Measurements from ENCODE around the gene PHACTR3. TPM values are rescaled to one million over a fixed set of nuclear protein-coding genes. Genes with fewer than 3 reads are reported as not detected.

Gene PHACTR3
- total RNA-seq, 1 experiment from 2014 or later = not detected

DNA sequence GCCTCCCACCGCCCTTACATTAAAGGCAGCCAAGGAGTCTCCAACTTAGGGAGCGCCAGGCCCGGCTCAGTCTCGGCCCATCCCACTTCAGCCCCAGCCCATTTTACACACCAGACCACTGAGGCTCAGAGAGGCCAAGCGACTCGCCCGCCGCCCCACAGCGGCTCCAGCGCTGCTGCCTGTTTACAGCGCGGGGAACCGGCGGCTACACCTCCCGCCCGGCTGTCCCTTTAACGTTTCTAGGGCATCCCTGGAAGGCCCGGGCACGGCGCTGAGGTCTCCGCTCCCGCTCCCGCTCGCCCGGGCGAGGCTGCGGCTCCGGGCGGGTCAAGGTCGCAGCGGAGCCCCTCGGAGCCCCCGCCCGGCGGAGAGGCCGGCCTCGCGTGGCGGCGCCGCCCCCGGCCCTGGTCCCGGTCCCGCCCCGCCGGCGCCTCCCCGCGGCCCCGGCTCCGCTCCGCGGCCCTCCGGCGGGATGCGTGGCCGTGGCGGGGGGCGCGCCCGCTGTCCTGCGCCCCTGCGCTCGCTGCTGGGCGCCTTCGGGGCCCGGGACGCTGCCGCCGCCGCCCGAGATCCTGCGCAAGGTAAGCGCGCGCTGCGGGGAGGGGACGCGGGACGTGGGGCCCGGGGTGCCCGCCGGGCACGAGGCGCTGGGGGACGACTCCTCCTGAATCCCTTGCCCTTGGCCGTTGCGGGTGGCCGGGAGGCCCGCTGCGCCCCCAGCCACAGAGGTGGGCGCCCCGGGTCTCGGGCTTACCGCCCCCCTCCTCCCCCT, 27.1 kb upstream of the PHACTR3 start:
- Histone ChIP-seq H3K4me2 (ENCODE audit: low read depth, low read length, poor library complexity, severe bottlenecking) (no peak overlapping the region), H3K9me2 (replicated peaks; ENCODE audit: insufficient read depth, low read length) (no peaks in the 10 kb centered on the region), H3K4me1 (ENCODE audit: low read length) (no peaks in the 10 kb centered on the region), H3K27ac (ENCODE audit: low read length) (no peak overlapping the region), H3K79me2 (ENCODE audit: low read length) (no peaks in the 10 kb centered on the region), H3K27me3 (ENCODE audit: low read length) (no peaks in the 10 kb centered on the region), H3K9ac (ENCODE audit: low read length) (no peak overlapping the region), H2AFZ (ENCODE audit: low read length) (no peak overlapping the region), H3K36me3 (ENCODE audit: insufficient read depth, low read length) (no peaks in the 10 kb centered on the region), H3K9me3 (ENCODE audit: low read length) (no peaks in the 10 kb centered on the region), H4K20me1 (ENCODE audit: insufficient read depth, low read depth, low read length) (no peaks in the 10 kb centered on the region), H3K4me3 (ENCODE audit: low read length) (no peak overlapping the region)
- DNase-seq = no peak

DNA sequence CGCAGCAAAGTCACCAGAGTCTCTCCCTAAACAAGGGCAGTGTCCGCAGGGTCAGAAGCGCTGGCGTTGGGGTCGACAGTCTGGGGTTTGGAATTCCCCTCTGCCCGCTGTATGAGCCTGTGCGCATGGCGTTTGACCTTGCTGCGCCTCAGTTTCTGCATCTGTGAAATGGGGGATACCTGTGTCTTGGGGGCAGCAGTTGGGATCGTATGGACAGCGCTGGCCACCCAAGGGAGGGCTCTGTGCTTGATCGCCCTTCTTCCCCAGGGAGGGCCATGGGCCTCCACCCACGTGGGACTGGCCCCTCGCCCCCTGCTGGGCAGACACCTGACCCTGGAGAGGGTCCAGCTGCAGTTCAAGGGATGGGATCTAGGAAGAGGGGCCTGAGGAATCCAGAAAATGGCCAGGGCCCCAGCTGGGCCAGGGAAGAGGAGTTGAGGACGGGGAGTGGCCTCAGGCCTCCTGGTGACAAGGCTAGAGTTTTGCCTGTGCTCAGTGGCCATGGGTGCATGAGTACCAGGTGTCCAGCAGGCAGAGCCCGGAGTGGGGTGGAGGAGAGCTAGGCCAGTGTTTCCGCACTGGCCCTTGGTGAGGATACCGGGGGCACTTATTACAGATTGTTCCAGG, 26.4 kb upstream of the PHACTR3 start:
- H3K79me2 ChIP-seq (ENCODE audit: low read length) = no peaks in the 10 kb centered on the region

DNA sequence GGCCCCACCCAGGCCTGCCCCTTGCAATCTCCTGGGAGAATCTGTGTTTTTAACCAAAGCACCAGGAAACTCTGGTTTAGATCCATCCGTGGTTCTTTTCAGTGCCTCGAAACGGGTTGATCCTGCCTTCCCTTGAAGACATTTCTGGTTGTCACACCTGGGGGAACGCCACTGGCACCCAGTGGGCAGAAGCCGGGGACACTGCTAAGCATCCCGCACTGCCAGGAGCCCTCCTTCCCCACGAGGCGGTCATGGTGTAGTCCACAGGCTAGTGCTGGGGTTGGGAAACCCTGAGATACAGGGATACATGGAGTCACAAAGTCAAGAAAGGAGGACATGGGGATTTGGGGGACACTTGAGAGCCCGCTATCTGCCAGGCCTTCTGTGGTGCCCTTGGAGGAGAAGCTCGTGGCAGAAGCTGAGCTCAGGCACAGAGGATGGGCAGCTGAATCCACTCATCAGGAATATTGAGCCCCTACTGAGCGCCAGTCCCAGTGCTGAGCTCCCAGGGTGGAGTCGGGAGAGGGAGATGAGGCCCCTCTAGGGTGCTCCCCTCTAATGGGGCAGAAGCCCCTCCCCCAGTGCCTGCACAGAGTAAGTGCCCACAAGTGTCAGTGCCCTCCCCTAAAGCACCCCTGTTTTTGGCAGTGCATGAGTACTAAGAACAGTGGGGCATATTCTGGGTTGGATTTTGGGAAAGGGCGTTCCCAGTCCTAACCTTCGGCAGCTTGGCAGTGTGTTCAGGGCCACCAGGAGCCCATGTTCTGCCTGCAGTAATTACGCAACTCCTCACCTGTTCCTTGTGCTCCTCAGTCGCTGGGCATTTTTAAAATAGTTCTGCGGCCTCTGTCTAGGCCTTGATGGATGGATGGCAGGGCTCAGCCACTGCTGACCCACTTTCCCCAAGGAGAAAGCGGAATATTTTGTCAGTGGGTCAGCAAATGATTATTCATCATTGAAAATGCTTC, 25.6 kb upstream of the PHACTR3 start:
- H3K27me3 ChIP-seq (ENCODE audit: low read length) = no peaks in the 10 kb centered on the region
- no peaks in the 10 kb centered on the region for H3K9me2 ChIP-seq (replicated peaks; ENCODE audit: insufficient read depth, low read length)
- no peaks in the 10 kb centered on the region for H3K36me3 ChIP-seq (ENCODE audit: insufficient read depth, low read length)
- H3K27ac ChIP-seq (ENCODE audit: low read length) = no peak overlapping the region
- H3K4me3 ChIP-seq (ENCODE audit: low read length) = no peak overlapping the region
- no peak overlapping the region for H2AFZ ChIP-seq (ENCODE audit: low read length)
- no peak overlapping the region for H3K9ac ChIP-seq (ENCODE audit: low read length)
- no peak for DNase-seq
- H3K9me3 ChIP-seq (ENCODE audit: low read length) = no peaks in the 10 kb centered on the region
- H4K20me1 ChIP-seq (ENCODE audit: insufficient read depth, low read depth, low read length) = no peaks in the 10 kb centered on the region
- no peak overlapping the region for H3K4me2 ChIP-seq (ENCODE audit: low read depth, low read length, poor library complexity, severe bottlenecking)
- no peaks in the 10 kb centered on the region for H3K79me2 ChIP-seq (ENCODE audit: low read length)
- no peaks in the 10 kb centered on the region for H3K4me1 ChIP-seq (ENCODE audit: low read length)

More for the DNA sequence above, 26.4 kb upstream of the PHACTR3 start:
- no peak overlapping the region for H2AFZ ChIP-seq (ENCODE audit: low read length)
- no peaks in the 10 kb centered on the region for H3K9me2 ChIP-seq (replicated peaks; ENCODE audit: insufficient read depth, low read length)
- H3K27ac ChIP-seq (ENCODE audit: low read length) = no peak overlapping the region
- H3K9me3 ChIP-seq (ENCODE audit: low read length) = no peaks in the 10 kb centered on the region
- H3K27me3 ChIP-seq (ENCODE audit: low read length) = no peaks in the 10 kb centered on the region
- H3K9ac ChIP-seq (ENCODE audit: low read length) = no peak overlapping the region
- no peak overlapping the region for H3K4me2 ChIP-seq (ENCODE audit: low read depth, low read length, poor library complexity, severe bottlenecking)
- H3K4me3 ChIP-seq (ENCODE audit: low read length) = no peak overlapping the region
- no peak for DNase-seq
- H3K36me3 ChIP-seq (ENCODE audit: insufficient read depth, low read length) = no peaks in the 10 kb centered on the region
- H4K20me1 ChIP-seq (ENCODE audit: insufficient read depth, low read depth, low read length) = no peaks in the 10 kb centered on the region
- H3K4me1 ChIP-seq (ENCODE audit: low read length) = no peaks in the 10 kb centered on the region

DNA sequence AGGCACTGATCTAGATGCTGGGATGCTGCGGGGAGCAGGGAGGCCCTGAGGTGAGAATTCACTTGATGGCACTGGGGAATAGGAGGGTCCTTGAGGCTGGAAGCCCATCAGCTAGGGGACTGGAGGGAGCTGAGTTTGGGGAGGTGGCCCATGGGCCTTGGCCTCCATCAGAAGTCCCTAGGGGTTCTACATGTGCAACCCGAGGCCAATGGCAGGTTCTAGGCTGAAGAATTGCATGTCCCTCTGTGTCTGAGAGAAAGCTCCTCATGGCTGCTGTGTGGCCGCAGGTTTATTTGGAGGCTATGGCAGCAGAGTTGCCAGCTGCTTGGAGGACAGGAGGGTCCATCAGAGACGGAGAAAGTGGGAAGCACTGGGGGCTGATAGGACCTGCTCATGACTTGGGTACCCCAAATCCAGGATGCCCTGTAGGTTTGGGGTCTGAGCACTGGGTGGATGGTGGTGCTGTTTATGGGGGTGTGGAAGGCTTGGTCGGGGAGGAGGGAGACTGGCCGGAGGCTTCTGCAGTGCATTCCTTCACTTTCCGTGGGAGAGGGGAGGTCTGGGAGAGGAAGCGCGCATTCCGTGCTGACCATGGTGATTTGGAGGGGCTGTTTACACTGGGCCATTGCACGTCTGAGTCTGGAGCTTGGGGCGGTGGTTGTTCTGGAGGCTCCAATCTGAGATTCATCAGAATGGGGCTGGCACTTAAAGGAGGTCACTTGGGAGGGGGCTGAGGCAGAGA, 24.8 kb upstream of the PHACTR3 start:
- no peaks in the 10 kb centered on the region for H3K9me3 ChIP-seq (ENCODE audit: low read length)
- H3K4me3 ChIP-seq (ENCODE audit: low read length) = no peak overlapping the region
- no peaks in the 10 kb centered on the region for H3K9me2 ChIP-seq (replicated peaks; ENCODE audit: insufficient read depth, low read length)
- H4K20me1 ChIP-seq (ENCODE audit: insufficient read depth, low read depth, low read length) = no peaks in the 10 kb centered on the region
- no peak overlapping the region for H3K27ac ChIP-seq (ENCODE audit: low read length)
- no peaks in the 10 kb centered on the region for H3K4me1 ChIP-seq (ENCODE audit: low read length)
- no peaks in the 10 kb centered on the region for H3K79me2 ChIP-seq (ENCODE audit: low read length)
- no peak overlapping the region for H3K4me2 ChIP-seq (ENCODE audit: low read depth, low read length, poor library complexity, severe bottlenecking)
- H3K27me3 ChIP-seq (ENCODE audit: low read length) = no peaks in the 10 kb centered on the region; the same call in 1 of the 2 replicates
- no peak overlapping the region for H3K9ac ChIP-seq (ENCODE audit: low read length)
- DNase-seq = no peak
- no peak overlapping the region for H2AFZ ChIP-seq (ENCODE audit: low read length)
- H3K36me3 ChIP-seq (ENCODE audit: insufficient read depth, low read length) = no peaks in the 10 kb centered on the region

DNA sequence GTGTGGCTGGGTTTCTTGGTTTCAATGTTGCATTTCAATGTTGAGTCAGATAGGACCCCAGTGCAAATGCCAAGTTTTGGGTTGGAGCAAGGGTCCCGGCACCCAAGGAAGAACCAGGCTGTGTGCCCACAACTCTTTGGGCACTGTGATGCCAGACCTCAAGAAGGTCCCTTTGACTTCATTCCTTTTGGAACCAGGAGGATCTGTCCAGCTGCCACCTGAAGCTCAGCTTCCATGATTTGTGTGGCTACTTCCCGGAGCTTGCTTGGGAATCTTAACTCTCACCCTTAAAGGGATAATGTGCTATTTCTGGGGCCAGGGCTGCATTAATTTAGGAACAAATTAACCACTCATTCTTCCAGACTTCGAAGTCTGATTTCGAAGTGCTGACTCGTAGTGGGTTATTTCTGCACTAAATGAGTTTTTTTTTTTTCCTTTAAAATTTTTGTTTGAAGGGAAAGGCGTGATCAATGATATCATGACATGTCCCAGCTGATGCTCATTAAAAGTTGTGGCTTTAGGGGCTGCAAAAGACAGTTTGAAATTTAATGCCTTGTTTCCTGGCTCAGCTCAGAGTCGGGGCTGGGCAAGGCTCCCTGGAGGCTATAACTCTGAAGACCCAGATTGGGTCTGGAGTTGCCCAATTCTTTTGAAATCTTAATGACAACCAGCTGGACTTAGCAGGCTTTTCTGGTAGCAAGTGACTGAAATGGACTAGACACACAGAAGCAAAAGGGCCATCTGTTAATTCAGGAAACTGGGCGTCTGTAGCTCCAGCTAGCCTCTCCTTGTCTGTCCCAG, 24.0 kb upstream of the PHACTR3 start:
- no peaks in the 10 kb centered on the region for H3K9me3 ChIP-seq (ENCODE audit: low read length)
- H3K27me3 ChIP-seq (ENCODE audit: low read length) = no peaks in the 10 kb centered on the region; the same call in 1 of the 2 replicates
- no peak overlapping the region for H3K27ac ChIP-seq (ENCODE audit: low read length)
- H3K36me3 ChIP-seq (ENCODE audit: insufficient read depth, low read length) = no peaks in the 10 kb centered on the region
- H3K79me2 ChIP-seq (ENCODE audit: low read length) = no peaks in the 10 kb centered on the region
- H3K9me2 ChIP-seq (replicated peaks; ENCODE audit: insufficient read depth, low read length) = no peaks in the 10 kb centered on the region
- DNase-seq = no peak
- H4K20me1 ChIP-seq (ENCODE audit: insufficient read depth, low read depth, low read length) = no peaks in the 10 kb centered on the region
- H2AFZ ChIP-seq (ENCODE audit: low read length) = no peak overlapping the region
- H3K4me1 ChIP-seq (ENCODE audit: low read length) = no peaks in the 10 kb centered on the region
- H3K4me3 ChIP-seq (ENCODE audit: low read length) = no peak overlapping the region
- no peak overlapping the region for H3K9ac ChIP-seq (ENCODE audit: low read length)
- no peak overlapping the region for H3K4me2 ChIP-seq (ENCODE audit: low read depth, low read length, poor library complexity, severe bottlenecking)

DNA sequence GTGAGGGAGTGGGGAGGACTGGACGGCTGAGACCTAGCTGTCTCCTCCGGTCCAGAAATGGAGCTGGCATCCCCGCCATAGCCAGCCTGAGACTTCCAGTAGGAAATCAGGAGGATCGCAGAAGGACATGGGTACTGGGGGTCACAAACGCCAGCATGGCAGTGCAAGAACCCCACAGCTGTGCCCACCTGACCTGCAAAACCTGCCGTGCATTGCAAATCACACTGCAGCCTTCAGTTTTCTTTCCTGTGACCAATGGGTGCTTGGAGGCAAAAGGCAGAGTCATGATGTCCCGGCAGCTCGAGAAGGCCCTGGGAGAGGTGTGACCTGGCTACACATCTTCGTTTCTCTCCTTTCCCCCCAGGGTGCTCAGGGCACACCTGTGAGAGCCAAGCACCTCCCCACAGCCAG, 23.3 kb upstream of the PHACTR3 start:
- no peaks in the 10 kb centered on the region for H3K9me2 ChIP-seq (replicated peaks; ENCODE audit: insufficient read depth, low read length)
- H3K79me2 ChIP-seq (ENCODE audit: low read length) = no peaks in the 10 kb centered on the region
- no peak overlapping the region for H3K4me3 ChIP-seq (ENCODE audit: low read length)
- H3K4me2 ChIP-seq (ENCODE audit: low read depth, low read length, poor library complexity, severe bottlenecking) = no peak overlapping the region
- no peak for DNase-seq
- H3K9ac ChIP-seq (ENCODE audit: low read length) = no peak overlapping the region
- no peak overlapping the region for H3K27ac ChIP-seq (ENCODE audit: low read length)
- H3K4me1 ChIP-seq (ENCODE audit: low read length) = no peaks in the 10 kb centered on the region
- no peak overlapping the region for H2AFZ ChIP-seq (ENCODE audit: low read length)
- H4K20me1 ChIP-seq (ENCODE audit: insufficient read depth, low read depth, low read length) = no peaks in the 10 kb centered on the region
- no peaks in the 10 kb centered on the region; the same call in 1 of the 2 replicates for H3K27me3 ChIP-seq (ENCODE audit: low read length)
- H3K9me3 ChIP-seq (ENCODE audit: low read length) = no peaks in the 10 kb centered on the region
- no peaks in the 10 kb centered on the region for H3K36me3 ChIP-seq (ENCODE audit: insufficient read depth, low read length)

DNA sequence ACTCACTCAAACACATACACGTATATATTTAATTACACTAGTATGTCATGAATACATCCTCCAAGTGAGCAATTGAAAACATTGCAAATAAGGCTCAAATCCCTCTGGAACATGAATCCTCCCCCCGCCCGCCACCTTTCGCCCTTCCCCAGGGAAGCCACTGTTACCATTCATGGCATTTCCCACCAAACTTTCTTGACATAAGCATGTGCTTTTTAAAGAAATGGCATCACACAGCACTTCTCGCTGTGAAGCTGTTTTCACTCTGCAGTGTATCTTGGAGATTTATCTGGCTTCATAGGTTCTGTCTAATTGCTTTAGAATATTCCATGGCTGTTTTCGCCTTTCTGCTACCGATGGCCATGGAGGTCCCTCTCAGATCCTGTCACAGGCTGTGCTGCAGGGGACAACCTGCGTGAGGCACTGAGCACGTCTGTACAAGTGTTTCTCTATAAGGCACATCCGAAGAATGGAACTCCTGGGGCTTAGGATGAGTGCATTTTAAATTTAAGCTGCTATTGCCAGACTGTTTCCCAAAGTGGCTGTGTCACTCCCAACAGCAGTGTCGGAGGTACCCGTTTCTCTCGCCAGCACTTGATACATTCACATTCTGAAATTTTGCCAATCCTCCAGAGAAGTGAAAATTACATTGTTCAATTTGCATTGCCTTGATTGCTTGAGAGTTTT, 22.2 kb upstream of the PHACTR3 start:
- H3K9ac ChIP-seq (ENCODE audit: low read length) = no peak overlapping the region
- no peak overlapping the region for H3K4me2 ChIP-seq (ENCODE audit: low read depth, low read length, poor library complexity, severe bottlenecking)

More for the DNA sequence above, 22.2 kb upstream of the PHACTR3 start:
- Histone ChIP-seq H3K79me2 (ENCODE audit: low read length) (no peaks in the 10 kb centered on the region), H3K27me3 (ENCODE audit: low read length) (no peaks in the 10 kb centered on the region; the same call in 1 of the 2 replicates), H3K9me2 (replicated peaks; ENCODE audit: insufficient read depth, low read length) (no peaks in the 10 kb centered on the region), H3K4me3 (ENCODE audit: low read length) (no peak overlapping the region), H4K20me1 (ENCODE audit: insufficient read depth, low read depth, low read length) (no peaks in the 10 kb centered on the region), H3K9me3 (ENCODE audit: low read length) (no peaks in the 10 kb centered on the region), H2AFZ (ENCODE audit: low read length) (no peak overlapping the region), H3K36me3 (ENCODE audit: insufficient read depth, low read length) (no peaks in the 10 kb centered on the region), H3K27ac (ENCODE audit: low read length) (no peak overlapping the region), H3K4me1 (ENCODE audit: low read length) (no peaks in the 10 kb centered on the region)
- no peak for DNase-seq
